GM12891 (cell line): ENCODE measurements around the gene FAM50A.

ENCODE experiments used
- PAX5 ChIP-seq: IDR thresholded peaks from 2 replicates; pipeline ENCODE4 v1.6.1; 2011; ENCODE audit warnings: low read length, moderate library complexity, mild to moderate bottlenecking; ENCODE audit not compliant: insufficient read depth, severe bottlenecking
- POLR2A ChIP-seq: IDR thresholded peaks from 2 replicates; pipeline ENCODE4 v1.6.1; 2011; ENCODE audit warnings: low read depth, low read length, control low read depth
- POLR2AphosphoS5 ChIP-seq: IDR thresholded peaks from 2 replicates; pipeline ENCODE4 v1.6.1; 2011; ENCODE audit warnings: low read depth, low read length, control low read depth
- POU2F2 ChIP-seq: IDR thresholded peaks from 2 replicates; pipeline ENCODE4 v1.6.1; 2011; ENCODE audit warnings: low read depth, mild to moderate bottlenecking, control low read depth, low read length, moderate library complexity
- SPI1 ChIP-seq: IDR thresholded peaks from 2 replicates; pipeline ENCODE4 v1.6.1; 2011; ENCODE audit warnings: low read depth, low read length, control low read depth
- TAF1 ChIP-seq: IDR thresholded peaks from 2 replicates; pipeline ENCODE4 v1.6.1; 2011; ENCODE audit warnings: low read depth, low read length, control low read depth

- TF ChIP-seq POLR2AphosphoS5, result no peak
- no peak for TF ChIP-seq POLR2A
- TF ChIP-seq TAF1, result no peak
- TF ChIP-seq PAX5, result no peak
- no peak for TF ChIP-seq POU2F2
- no peak for TF ChIP-seq SPI1
These were observed 24.1 kb upstream of the FAM50A start for GRCh38 chrX:154419688-154420401.
